Effector CD8-positive, alpha-beta T cell (primary cell): Measurements from ENCODE around the gene NNT.
A peak's percentile ranks its signal among the peaks of the same experiment; 100 is the strongest.

Experiments used
- DNase-seq: peaks from one replicate; lab custom pipeline; 2025; lab: John Stamatoyannopoulos, UW

The NNT gene

GRCh38 chr5:43623048-43623680 lies 20.2 kb downstream of the NNT start:
- no peak for DNase-seq

GRCh38 chr5:43627028-43627427 lies 24.0 kb downstream of the NNT start:
- no peak for DNase-seq

GRCh38 chr5:43631182-43631910 lies 28.4 kb downstream of the NNT start:
- peak; percentile 1 for DNase-seq

GRCh38 chr5:43634621-43635020 lies 31.6 kb downstream of the NNT start:
- no peak for DNase-seq

- no peak for DNase-seq
Measured at GRCh38 chr5:43635374-43635773, 32.4 kb downstream of the NNT start.

GRCh38 chr5:43636076-43636475 lies 33.1 kb downstream of the NNT start:
- no peak for DNase-seq

- no peak for DNase-seq
Measured at GRCh38 chr5:43637416-43637815, 34.4 kb downstream of the NNT start.

- DNase-seq: no peak
Measured at GRCh38 chr5:43638107-43638506, 35.1 kb downstream of the NNT start.

GRCh38 chr5:43638546-43638945 lies 35.6 kb downstream of the NNT start:
- no peak for DNase-seq

GRCh38 chr5:43639566-43639965 lies 36.6 kb downstream of the NNT start:
- no peak for DNase-seq

- no peak for DNase-seq
Measured at GRCh38 chr5:43642428-43642827, 39.4 kb downstream of the NNT start.

GRCh38 chr5:43643327-43643726 lies 40.3 kb downstream of the NNT start:
- DNase-seq: no peak

GRCh38 chr5:43643750-43644149 lies 40.8 kb downstream of the NNT start:
- no peak for DNase-seq

- no peak for DNase-seq
Measured at GRCh38 chr5:43646992-43647391, 44.0 kb downstream of the NNT start.

GRCh38 chr5:43647789-43648188 lies 44.8 kb downstream of the NNT start:
- no peak for DNase-seq

GRCh38 chr5:43648499-43649124 lies 45.6 kb downstream of the NNT start:
- no peak for DNase-seq

- no peak for DNase-seq
Measured at GRCh38 chr5:43649256-43649655, 46.3 kb downstream of the NNT start.

GRCh38 chr5:43652537-43653302 lies 49.7 kb downstream of the NNT start:
- DNase-seq: no peak

- DNase-seq: no peak
Measured at GRCh38 chr5:43658509-43658908, 55.5 kb downstream of the NNT start.

- no peak for DNase-seq
Measured at GRCh38 chr5:43659075-43659474, 56.1 kb downstream of the NNT start.

GRCh38 chr5:43661102-43661501 lies 58.1 kb downstream of the NNT start:
- no peak for DNase-seq

GRCh38 chr5:43663916-43664315 lies 60.9 kb downstream of the NNT start:
- DNase-seq: no peak
